HepG2 (cell line): ENCODE results near the gene CFAP99. TPM values are rescaled to one million over a fixed set of nuclear protein-coding genes. Genes with fewer than 3 reads are reported as not detected.

Experiments used
- ATAC-seq: fragments of 200-7000 bp; cut with Tn5 transposase; 3 replicates; pipeline ENCODE4 v1.9.1; 2020; ENCODE audit warnings: mild to moderate bottlenecking, moderate library complexity
- BruUV-seq: library from RNA; stranded (reverse); fragments of 400-500 nt; replicated peaks from 2 replicates; lab custom pipeline; 2021; lab: Mats Ljungman, UMichigan
- CTCF ChIA-PET: fragments of 300-600 bp; formaldehyde crosslinking; extraction: SDS; loops from one replicate; lab custom pipeline; 2021; ENCODE audit warnings: low total read pairs, inconsistent platforms, low intra/inter-chr PET ratio; lab: Yijun Ruan, JAX
- POLR2A ChIA-PET: fragments of 350-600 bp; sonication (Branson Sonifier 250); formaldehyde crosslinking; loops from one replicate; lab custom pipeline; 2020; ENCODE audit warnings: antibody characterized with exemption, inconsistent platforms; lab: Yijun Ruan, JAX
- DNase-seq: peaks from one replicate; pipeline ENCODE4 v3.0.0-alpha.2; 2015; ENCODE audit warnings: low spot score
- FAIRE-seq: peaks from 3 replicates; lab custom pipeline; 2011; peaks lifted over from hg19 to GRCh38; lab: Jason Lieb, UNC
- H2AFZ ChIP-seq: one replicate; pipeline ENCODE4 v1.6.1; 2011; ENCODE audit warnings: low read length, inconsistent platforms
- H3K27ac ChIP-seq: fragments of 300-600 bp; 3 replicates; pipeline ENCODE4 v1.8.0; 2011; ENCODE audit warnings: mixed run types, mild to moderate bottlenecking, mixed read lengths, low read length, inconsistent platforms; ENCODE audit not compliant: insufficient read depth; ENCODE audit errors: extremely low read length
- H3K27me3 ChIP-seq, 2 experiments: fragments of 200-600 bp in 1 of 2; 2 replicates in 1 of 2; 3 replicates in 1 of 2; pipeline versions ENCODE4 v1.6.0 to v1.8.0; 2011; ENCODE audit warnings: low read length in 2 of 2, mild to moderate bottlenecking in 2 of 2, moderate library complexity in 2 of 2, inconsistent platforms in 1 of 2; ENCODE audit not compliant: insufficient read depth in 2 of 2, control insufficient read depth in 1 of 2
- H3K36me3 ChIP-seq, 2 experiments: fragments of 200-600 bp in 1 of 2; replicated peaks in 1 of 2; 2 replicates in 1 of 2; 3 replicates in 1 of 2; pipeline versions ENCODE4 v1.5.1 to v1.8.0; 2011; ENCODE audit warnings: low read length in 2 of 2, inconsistent platforms in 1 of 2; ENCODE audit not compliant: insufficient read depth in 2 of 2, control insufficient read depth in 1 of 2
- H3K4me1 ChIP-seq: 2 replicates; pipeline ENCODE4 v1.5.1; 2012; ENCODE audit warnings: low read length, inconsistent platforms; ENCODE audit not compliant: insufficient read depth
- H3K4me2 ChIP-seq: 2 replicates; pipeline ENCODE4 v1.6.0; 2011; ENCODE audit warnings: low read depth, low read length, inconsistent platforms
- H3K4me3 ChIP-seq, 3 experiments: fragments of 200-600 bp in 1 of 3; sonication (generic), shearing (Covaris generic) in 1 of 3; replicated peaks in 1 of 3; 2 replicates each; pipeline ENCODE4 v1.5.1; 2011 to 2016; ENCODE audit warnings: low read length in 3 of 3, inconsistent platforms in 2 of 3, low read depth in 2 of 3, mild to moderate bottlenecking in 2 of 3, control low read depth in 1 of 3, mixed read lengths in 1 of 3; ENCODE audit not compliant: insufficient read depth in 1 of 3
- H3K79me2 ChIP-seq: one replicate; pipeline ENCODE4 v1.6.1; 2011; ENCODE audit warnings: low read length, inconsistent platforms; ENCODE audit not compliant: insufficient read depth
- H3K9ac ChIP-seq: 2 replicates; pipeline ENCODE4 v1.6.0; 2011; ENCODE audit warnings: mild to moderate bottlenecking, low read depth, low read length, inconsistent platforms; ENCODE audit not compliant: insufficient read depth
- H3K9me3 ChIP-seq: 2 replicates; pipeline ENCODE4 v1.5.1; 2012; ENCODE audit warnings: mild to moderate bottlenecking, low read length
- H4K20me1 ChIP-seq: 2 replicates; pipeline ENCODE4 v1.6.0; 2011; ENCODE audit warnings: inconsistent platforms, mild to moderate bottlenecking, low read length, moderate library complexity; ENCODE audit not compliant: insufficient read depth
- GATAD2A ChIP-seq: IDR thresholded peaks from 2 replicates; pipeline ENCODE4 v1.6.1; 2016
- NFE2L1 ChIP-seq: sonication (generic); formaldehyde crosslinking; IDR thresholded peaks from 2 replicates; pipeline ENCODE4 v1.4.0; 2020; ENCODE audit warnings: missing genetic modification reagents, mild to moderate bottlenecking, borderline replicate concordance
- POLR2AphosphoS2 ChIP-seq: IDR thresholded peaks from 2 replicates; pipeline ENCODE4 v1.6.1; 2011; ENCODE audit warnings: low read depth, low read length, improper control_type of control experiment
- TCF7 ChIP-seq: sonication (generic); IDR thresholded peaks from 2 replicates; pipeline ENCODE4 v1.6.1; 2016; ENCODE audit warnings: antibody characterized with exemption, low read depth
- THYN1 ChIP-seq: sonication (generic); formaldehyde crosslinking; IDR thresholded peaks from 2 replicates; pipeline ENCODE4 v1.8.1; 2023; ENCODE audit warnings: low read depth, mild to moderate bottlenecking, moderate library complexity, missing genetic modification reagents, borderline replicate concordance
- YEATS2 ChIP-seq: sonication (generic); formaldehyde crosslinking; IDR thresholded peaks from 2 replicates; pipeline ENCODE4 v1.4.0; 2020; ENCODE audit warnings: missing genetic modification reagents, borderline replicate concordance
- ZFX ChIP-seq: sonication (generic); formaldehyde crosslinking; IDR thresholded peaks from 2 replicates; pipeline ENCODE4 v1.4.0; 2020; ENCODE audit warnings: mild to moderate bottlenecking, low read depth, missing genetic modification reagents, moderate library complexity
- ZNF496 ChIP-seq: sonication (generic); formaldehyde crosslinking; IDR thresholded peaks from 2 replicates; pipeline ENCODE4 v1.8.1; 2023; ENCODE audit warnings: mild to moderate bottlenecking, moderate library complexity, missing genetic modification reagents; ENCODE audit not compliant: insufficient replicate concordance
- ZNF75D ChIP-seq: sonication (generic); formaldehyde crosslinking; IDR thresholded peaks from 2 replicates; pipeline ENCODE4 v1.8.1; 2023; ENCODE audit warnings: missing genetic modification reagents, mild to moderate bottlenecking, borderline replicate concordance
- WGBS: methylation state at CpG from one replicate; pipeline ENCODE4 v1.1.6; 2017; ENCODE audit warnings: low lambda C conversion rate; 5-methylcytosine and 5-hydroxymethylcytosine counted together
- in situ Hi-C: cut with HindIII; loops from 2 replicates; pipeline ENCODE4 v1.10.0; 2017; ENCODE audit warnings: low pct_unique_long_range_greater_than_20kb; ENCODE audit not compliant: extremely low pct_ligation_motif_present
- intact Hi-C: fragments of 100-400 bp; cut with micrococcal nuclease; formaldehyde crosslinking; loops from one replicate; pipeline ENCODE4 v1.10.0; 2022; ENCODE audit not compliant: unreplicated experiment
- polyA plus RNA-seq, 8 experiments: library from polyadenylated mRNA; depleted of rRNA in 3 of 8; stranded (reverse) in 7 of 8; unstranded in 1 of 8; fragments of >200 nt; fragmentation: Illumina TruSeq in 4 of 8; extraction: Trizol in 4 of 8; gene quantifications; 2 replicates each; pipeline versions ENCODE4 v1.2.1 to v1.2.3, GENCODE V29; 2011 to 2016; ENCODE audit warnings: low read depth in 4 of 8, missing spikeins in 1 of 8, mixed read lengths in 1 of 8; ENCODE audit not compliant: insufficient read depth in 1 of 8
- total RNA-seq, 5 experiments: library from RNA; depleted of rRNA; stranded (reverse); fragments of >200 nt; fragmentation: Illumina TruSeq; extraction: Trizol; gene quantifications; 2 replicates each; pipeline ENCODE4 v1.2.3, GENCODE V29; 2016; ENCODE audit warnings: low read depth in 1 of 5
- TF ChIP-seq, protein P1 (sequence below): sonication (generic); formaldehyde crosslinking; IDR thresholded peaks from 2 replicates; pipeline ENCODE4 v1.4.0; 2020; ENCODE audit warnings: mild to moderate bottlenecking, missing genetic modification reagents
- TF ChIP-seq, protein P2 (sequence below): sonication (generic); formaldehyde crosslinking; conservative IDR thresholded peaks from 2 replicates; pipeline ENCODE4 v1.4.0; 2020; ENCODE audit warnings: missing genetic modification reagents
- TF ChIP-seq, protein P3 (sequence below): sonication (generic); formaldehyde crosslinking; IDR thresholded peaks from 2 replicates; pipeline ENCODE4 v1.5.0; 2020; ENCODE audit warnings: missing genetic modification reagents, mild to moderate bottlenecking, borderline replicate concordance

Gene CFAP99
- total and polyA plus RNA-seq, 2 of the 13 experiments (the other 11 are each of a cell fraction or from before 2014, with no cell fraction given), result not detected

DNA sequence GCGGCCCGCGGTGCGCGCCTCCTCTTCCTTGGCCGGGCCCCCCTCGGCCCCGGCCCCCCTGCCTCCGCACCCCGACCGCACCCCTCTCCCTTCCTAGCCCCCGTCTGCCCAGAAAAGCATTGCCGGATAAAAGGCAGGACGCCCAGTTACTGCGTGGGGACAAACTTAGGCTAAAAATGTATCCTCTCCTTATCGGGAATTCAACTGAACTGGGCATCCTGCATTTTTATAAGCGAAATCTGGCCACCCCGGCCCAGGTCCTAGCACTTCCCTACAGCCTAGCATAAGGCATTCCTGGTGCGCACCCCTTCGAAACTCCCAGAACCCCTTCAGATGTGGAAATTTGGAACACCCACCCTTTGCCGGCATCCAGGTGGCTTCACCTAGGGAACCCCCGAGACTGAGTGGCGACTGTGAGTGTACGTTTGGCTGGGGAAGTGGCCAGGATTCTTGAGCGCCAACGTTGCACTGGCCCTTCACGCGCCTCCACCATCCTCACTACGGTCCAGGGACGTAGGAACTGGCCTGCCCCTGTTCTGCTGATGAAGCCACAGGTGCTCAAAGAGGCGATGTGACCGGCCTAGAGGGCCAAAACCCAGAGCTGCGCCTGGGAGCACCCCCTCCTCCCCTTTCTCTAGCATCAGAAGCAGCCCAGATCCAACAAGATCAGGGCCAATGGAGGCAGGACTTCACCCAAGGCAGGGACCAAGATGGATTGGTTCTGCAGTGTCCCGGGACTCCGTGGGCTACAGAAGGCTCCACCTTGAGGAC is 44.4 kb downstream of the CFAP99 start:
- no peaks in the 10 kb centered on the region for H3K9me3 ChIP-seq
- H3K79me2 ChIP-seq, result peaks cover 7% of the 10 kb centered on the region
- no peak overlapping the region for H3K9ac ChIP-seq
- peaks cover 46% of the 10 kb centered on the region for H3K4me1 ChIP-seq
- 39% methylated on average over 16 of the region's 35 CpGs for WGBS
- ATAC-seq (no peak), DNase-seq (no peak), FAIRE-seq (no peak)
- H3K27ac ChIP-seq, result no peak overlapping the region
- intact Hi-C loops, result loop anchor here (1.0 to 10.0 kb wide), 3 partner anchors 22 to 244 kb away; partner anchors contain the start of genes HAUS3 and POLN
- no peaks in the 10 kb centered on the region; a peak in 1 of 5 replicates for H3K36me3 ChIP-seq
- peaks cover 6 to 37% of the 10 kb centered on the region in 2 experiments for H3K27me3 ChIP-seq
- no peaks in the 10 kb centered on the region for H4K20me1 ChIP-seq
- no peak overlapping the region for H2AFZ ChIP-seq
- CTCF ChIA-PET, result interaction anchor here (1.4 kb wide), 1 partner anchor 22 kb away, joined by 6 read pairs; no protein-coding TSS in a partner anchor
- POLR2A ChIA-PET, result no interaction called here
- BruUV-seq, result no TSS peak
- peak overlapping the region; percentile 37 to 66 (median 48); a peak in 4 of 6 replicates for H3K4me3 ChIP-seq
- H3K4me2 ChIP-seq, result peak overlapping the region; percentile 58; the same call in 1 of the 2 replicates
- TF ChIP-seq ZFX (CRISPR knock-in tag), result no peak
- no peak for TF ChIP-seq YEATS2
- no peak for TF ChIP-seq ZNF496 (CRISPR knock-in tag)
- no peak for TF ChIP-seq POLR2AphosphoS2
- no peak for TF ChIP-seq NFE2L1 (CRISPR knock-in tag)
- no peak for TF ChIP-seq GATAD2A
- in situ Hi-C loops, result no loop called here

DNA sequence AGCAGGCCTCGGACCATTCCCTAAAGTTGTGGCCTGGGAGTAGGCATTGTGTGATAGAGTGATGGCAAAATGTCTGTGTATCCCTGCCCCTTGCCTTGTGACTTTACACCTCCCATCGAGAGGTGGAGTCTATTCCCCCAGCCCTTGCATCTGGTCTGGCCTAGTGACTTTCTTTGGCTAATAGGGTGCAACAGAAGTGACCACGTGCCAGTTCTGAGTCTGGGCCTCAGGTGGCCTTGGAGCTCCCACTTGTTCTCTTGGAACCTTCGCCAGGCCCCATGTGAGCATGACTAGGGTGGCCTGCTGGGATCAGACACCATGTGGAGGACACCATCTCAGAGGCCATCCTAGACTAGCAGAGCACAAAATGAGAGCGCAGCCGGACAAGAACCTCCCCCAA is 46.3 kb downstream of the CFAP99 start:
- peaks cover 20% of the 10 kb centered on the region for H3K79me2 ChIP-seq
- H3K9ac ChIP-seq, result no peak overlapping the region
- no peak overlapping the region for H3K4me2 ChIP-seq
- H3K27ac ChIP-seq, result no peak overlapping the region
- no peak overlapping the region for H2AFZ ChIP-seq
- H3K27me3 ChIP-seq, result peaks cover 3 to 19% of the 10 kb centered on the region in 2 experiments; a peak in 4 of 5 replicates
- H4K20me1 ChIP-seq, result peaks cover 4% of the 10 kb centered on the region
- BruUV-seq, result no TSS peak
- H3K4me3 ChIP-seq, result no peak overlapping the region
- WGBS, result 80% methylated on average over 1 of the region's 6 CpGs
- in situ Hi-C loops, result no loop called here
- peaks cover 34% of the 10 kb centered on the region for H3K4me1 ChIP-seq
- FAIRE-seq, result no peak
- CTCF ChIA-PET, result no interaction called here
- H3K36me3 ChIP-seq, result no peaks in the 10 kb centered on the region; a peak in 1 of 5 replicates
- no peak for ATAC-seq
- no peak for DNase-seq
- intact Hi-C loops, result loop anchor here (10.0 kb wide), 1 partner anchor 220 kb away; the partner anchor contains the start of genes HAUS3 and POLN
- POLR2A ChIA-PET, result no interaction called here
- no peaks in the 10 kb centered on the region for H3K9me3 ChIP-seq
- TF ChIP-seq TCF7, result no peak
- TF ChIP-seq, protein P1, sequence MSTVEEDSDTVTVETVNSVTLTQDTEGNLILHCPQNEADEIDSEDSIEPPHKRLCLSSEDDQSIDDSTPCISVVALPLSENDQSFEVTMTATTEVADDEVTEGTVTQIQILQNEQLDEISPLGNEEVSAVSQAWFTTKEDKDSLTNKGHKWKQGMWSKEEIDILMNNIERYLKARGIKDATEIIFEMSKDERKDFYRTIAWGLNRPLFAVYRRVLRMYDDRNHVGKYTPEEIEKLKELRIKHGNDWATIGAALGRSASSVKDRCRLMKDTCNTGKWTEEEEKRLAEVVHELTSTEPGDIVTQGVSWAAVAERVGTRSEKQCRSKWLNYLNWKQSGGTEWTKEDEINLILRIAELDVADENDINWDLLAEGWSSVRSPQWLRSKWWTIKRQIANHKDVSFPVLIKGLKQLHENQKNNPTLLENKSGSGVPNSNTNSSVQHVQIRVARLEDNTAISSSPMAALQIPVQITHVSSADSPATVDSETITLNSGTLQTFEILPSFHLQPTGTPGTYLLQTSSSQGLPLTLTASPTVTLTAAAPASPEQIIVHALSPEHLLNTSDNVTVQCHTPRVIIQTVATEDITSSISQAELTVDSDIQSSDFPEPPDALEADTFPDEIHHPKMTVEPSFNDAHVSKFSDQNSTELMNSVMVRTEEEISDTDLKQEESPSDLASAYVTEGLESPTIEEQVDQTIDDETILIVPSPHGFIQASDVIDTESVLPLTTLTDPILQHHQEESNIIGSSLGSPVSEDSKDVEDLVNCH, result no peak
- TF ChIP-seq, protein P2, sequence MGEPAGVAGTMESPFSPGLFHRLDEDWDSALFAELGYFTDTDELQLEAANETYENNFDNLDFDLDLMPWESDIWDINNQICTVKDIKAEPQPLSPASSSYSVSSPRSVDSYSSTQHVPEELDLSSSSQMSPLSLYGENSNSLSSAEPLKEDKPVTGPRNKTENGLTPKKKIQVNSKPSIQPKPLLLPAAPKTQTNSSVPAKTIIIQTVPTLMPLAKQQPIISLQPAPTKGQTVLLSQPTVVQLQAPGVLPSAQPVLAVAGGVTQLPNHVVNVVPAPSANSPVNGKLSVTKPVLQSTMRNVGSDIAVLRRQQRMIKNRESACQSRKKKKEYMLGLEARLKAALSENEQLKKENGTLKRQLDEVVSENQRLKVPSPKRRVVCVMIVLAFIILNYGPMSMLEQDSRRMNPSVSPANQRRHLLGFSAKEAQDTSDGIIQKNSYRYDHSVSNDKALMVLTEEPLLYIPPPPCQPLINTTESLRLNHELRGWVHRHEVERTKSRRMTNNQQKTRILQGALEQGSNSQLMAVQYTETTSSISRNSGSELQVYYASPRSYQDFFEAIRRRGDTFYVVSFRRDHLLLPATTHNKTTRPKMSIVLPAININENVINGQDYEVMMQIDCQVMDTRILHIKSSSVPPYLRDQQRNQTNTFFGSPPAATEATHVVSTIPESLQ (CRISPR knock-in tag), result no peak
- no peak for TF ChIP-seq ZNF75D (CRISPR knock-in tag)
- TF ChIP-seq, protein P3, sequence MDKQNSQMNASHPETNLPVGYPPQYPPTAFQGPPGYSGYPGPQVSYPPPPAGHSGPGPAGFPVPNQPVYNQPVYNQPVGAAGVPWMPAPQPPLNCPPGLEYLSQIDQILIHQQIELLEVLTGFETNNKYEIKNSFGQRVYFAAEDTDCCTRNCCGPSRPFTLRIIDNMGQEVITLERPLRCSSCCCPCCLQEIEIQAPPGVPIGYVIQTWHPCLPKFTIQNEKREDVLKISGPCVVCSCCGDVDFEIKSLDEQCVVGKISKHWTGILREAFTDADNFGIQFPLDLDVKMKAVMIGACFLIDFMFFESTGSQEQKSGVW (CRISPR knock-in tag), result no peak
- no peak for TF ChIP-seq THYN1 (CRISPR knock-in tag)
